Keratinocyte (primary cell): ENCODE measurements around the gene AK1. TPM values are rescaled to one million over a fixed set of nuclear protein-coding genes. Genes with fewer than 3 reads are reported as not detected.

ENCODE experiments used
- DNase-seq: peaks from one replicate; pipeline ENCODE4 v3.0.0-alpha.2; 2011; ENCODE audit warnings: low read depth, missing footprints, low spot score
- FAIRE-seq: peaks from 2 replicates; lab custom pipeline; 2011; peaks lifted over from hg19 to GRCh38; lab: Jason Lieb, UNC
- H2AFZ ChIP-seq: 2 replicates; pipeline ENCODE4 v1.6.0; 2012; ENCODE audit warnings: low read length, control low read depth, inconsistent platforms; ENCODE audit not compliant: control insufficient read depth
- H3K27ac ChIP-seq: 2 replicates; pipeline ENCODE4 v1.5.1; 2011; ENCODE audit warnings: low read length; ENCODE audit not compliant: control insufficient read depth, insufficient read depth
- H3K27me3 ChIP-seq: 3 replicates; pipeline ENCODE4 v1.6.0; 2011; ENCODE audit warnings: low read length; ENCODE audit not compliant: control insufficient read depth, insufficient read depth; ENCODE audit errors: extremely low read depth
- H3K36me3 ChIP-seq, 2 experiments: 2 replicates in 1 of 2; 3 replicates in 1 of 2; pipeline ENCODE4 v1.5.1; 2011; ENCODE audit warnings: low read length in 2 of 2, mild to moderate bottlenecking in 1 of 2; ENCODE audit not compliant: control insufficient read depth in 2 of 2, insufficient read depth in 2 of 2; ENCODE audit errors: extremely low read depth in 1 of 2
- H3K4me1 ChIP-seq: 3 replicates; pipeline ENCODE4 v1.5.1; 2011; ENCODE audit warnings: low read length; ENCODE audit not compliant: control insufficient read depth, insufficient read depth; ENCODE audit errors: extremely low read depth
- H3K4me2 ChIP-seq: 3 replicates; pipeline ENCODE4 v1.6.0; 2011; ENCODE audit warnings: low read depth, low read length; ENCODE audit not compliant: control insufficient read depth, insufficient read depth; ENCODE audit errors: extremely low read depth
- H3K4me3 ChIP-seq, 3 experiments: fragments of 200-600 bp in 1 of 3; sonication (generic) in 1 of 3; 2 replicates in 2 of 3; 3 replicates in 1 of 3; pipeline ENCODE4 v1.5.1; 2011 to 2016; ENCODE audit warnings: low read length in 3 of 3, mild to moderate bottlenecking in 3 of 3, control low read depth in 2 of 3, inconsistent platforms in 1 of 3, low read depth in 1 of 3, mixed read lengths in 1 of 3, mixed run types in 1 of 3, moderate library complexity in 1 of 3; ENCODE audit not compliant: control insufficient read depth in 2 of 3, insufficient read depth in 2 of 3; ENCODE audit errors: extremely low read depth in 1 of 3
- H3K79me2 ChIP-seq: 2 replicates; pipeline ENCODE4 v1.6.0; 2012; ENCODE audit warnings: low read length; ENCODE audit not compliant: control insufficient read depth, insufficient read depth
- H3K9ac ChIP-seq: 3 replicates; pipeline ENCODE4 v1.6.0; 2011; ENCODE audit warnings: low read length; ENCODE audit not compliant: control insufficient read depth, insufficient read depth; ENCODE audit errors: extremely low read depth
- H3K9me1 ChIP-seq: 3 replicates; pipeline ENCODE4 v1.6.0; 2011; ENCODE audit warnings: low read length; ENCODE audit not compliant: control insufficient read depth, insufficient read depth; ENCODE audit errors: extremely low read depth
- H3K9me3 ChIP-seq: 2 replicates; pipeline ENCODE4 v1.5.1; 2012; ENCODE audit warnings: low read depth, low read length; ENCODE audit not compliant: control insufficient read depth
- H4K20me1 ChIP-seq: 3 replicates; pipeline ENCODE4 v1.6.0; 2011; ENCODE audit warnings: low read length; ENCODE audit not compliant: control insufficient read depth, insufficient read depth; ENCODE audit errors: extremely low read depth
- EZH2 ChIP-seq: IDR thresholded peaks from one replicate; pipeline ENCODE4 v1.6.1; 2012; ENCODE audit warnings: inconsistent platforms, mild to moderate bottlenecking, low read length, moderate library complexity
- dilution Hi-C: fragments of 300-500 bp; cut with MboI; formaldehyde crosslinking; loops from one replicate; pipeline ENCODE4 v1.7.0; 2020; ENCODE audit warnings: low sequenced_read_pairs; ENCODE audit not compliant: extremely low pct_ligation_motif_present
- polyA plus RNA-seq, 5 experiments: library from polyadenylated mRNA; depleted of rRNA in 3 of 5; stranded (reverse) in 3 of 5; stranded (forward) in 1 of 5; unstranded in 1 of 5; fragments of >200 nt; gene quantifications; 1 replicate in 1 of 5; 2 replicates in 3 of 5; 3 replicates in 1 of 5; pipeline versions ENCODE4 v1.2.1 to v1.2.3, GENCODE V29; 2011 to 2012; ENCODE audit warnings: missing spikeins in 2 of 5, low read depth in 1 of 5, low replicate concordance in 1 of 5
- TF ChIP-seq, protein P1 (sequence below), 3 experiments: IDR thresholded peaks in 1 of 3; conservative IDR thresholded peaks in 1 of 3; optimal IDR thresholded peaks in 1 of 3; 2 replicates in 2 of 3; 3 replicates in 1 of 3; pipeline versions ENCODE3 to v1.5.1; 2011; ENCODE audit warnings: low read length in 3 of 3, mild to moderate bottlenecking in 3 of 3, moderate library complexity in 2 of 3, control low read depth in 1 of 3, inconsistent platforms in 1 of 3; ENCODE audit not compliant: insufficient read depth in 2 of 3; ENCODE audit errors: extremely low read depth in 1 of 3

AK1 gene
- polyA plus RNA-seq, 1 donor (not counting 4 experiments of a cell fraction or from before 2014, with no cell fraction given): 40.2 TPM

DNA sequence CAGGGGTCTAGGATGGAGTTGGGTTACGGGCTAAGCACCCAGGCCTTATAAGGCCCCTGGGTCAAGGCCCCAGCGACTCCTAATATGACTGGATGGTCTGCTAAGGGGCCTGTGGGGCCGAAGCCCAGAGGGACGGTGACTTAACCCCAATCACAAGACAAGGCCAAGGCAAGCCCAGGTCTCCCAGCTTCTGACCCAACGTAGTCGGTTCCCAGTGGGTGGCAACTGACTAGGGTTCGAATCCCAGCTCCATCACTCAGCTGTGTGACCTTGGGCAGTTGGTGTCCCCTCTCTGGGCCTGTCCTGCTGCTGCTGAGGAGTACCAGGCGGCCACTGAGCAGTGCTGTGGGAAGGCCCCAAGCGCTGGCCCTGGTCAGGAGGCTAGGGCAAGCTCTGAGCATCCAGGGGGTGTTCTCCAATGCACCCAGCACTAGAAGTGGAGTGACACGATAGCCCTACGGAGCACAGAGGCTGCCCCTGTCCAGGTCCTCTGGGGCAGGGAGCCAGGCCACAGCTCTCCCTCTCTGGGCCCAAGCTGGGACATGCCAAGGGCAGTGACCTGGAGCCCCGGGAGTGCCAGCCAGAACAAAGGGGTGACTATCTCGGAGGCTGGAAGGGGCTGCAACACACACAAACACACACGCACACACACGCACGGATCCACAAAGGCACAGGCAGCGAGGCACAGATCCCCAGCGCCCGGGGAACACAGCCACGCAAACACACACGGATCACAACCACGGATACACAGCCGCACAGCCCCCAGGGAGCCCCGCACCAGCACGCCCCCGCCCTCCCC is 512 bp downstream of the AK1 start:
- H3K9ac ChIP-seq: peak overlapping the region; percentile 65
- H3K27ac ChIP-seq: peak overlapping the region; percentile 31
- no peaks in the 10 kb centered on the region for H3K27me3 ChIP-seq
- dilution Hi-C loops: no loop called here
- H3K4me1 ChIP-seq: peaks cover 24% of the 10 kb centered on the region
- no peaks in the 10 kb centered on the region for H3K9me3 ChIP-seq
- peaks cover 0 to 5% of the 10 kb centered on the region in 2 experiments for H3K36me3 ChIP-seq
- DNase-seq (no peak), FAIRE-seq (no peak)
- H3K4me3 ChIP-seq: peak overlapping the region; percentile 46 to 67 (median 67)
- peak overlapping the region; percentile 91 for H3K4me2 ChIP-seq
- no peak for TF ChIP-seq EZH2
- TF ChIP-seq, protein P1, sequence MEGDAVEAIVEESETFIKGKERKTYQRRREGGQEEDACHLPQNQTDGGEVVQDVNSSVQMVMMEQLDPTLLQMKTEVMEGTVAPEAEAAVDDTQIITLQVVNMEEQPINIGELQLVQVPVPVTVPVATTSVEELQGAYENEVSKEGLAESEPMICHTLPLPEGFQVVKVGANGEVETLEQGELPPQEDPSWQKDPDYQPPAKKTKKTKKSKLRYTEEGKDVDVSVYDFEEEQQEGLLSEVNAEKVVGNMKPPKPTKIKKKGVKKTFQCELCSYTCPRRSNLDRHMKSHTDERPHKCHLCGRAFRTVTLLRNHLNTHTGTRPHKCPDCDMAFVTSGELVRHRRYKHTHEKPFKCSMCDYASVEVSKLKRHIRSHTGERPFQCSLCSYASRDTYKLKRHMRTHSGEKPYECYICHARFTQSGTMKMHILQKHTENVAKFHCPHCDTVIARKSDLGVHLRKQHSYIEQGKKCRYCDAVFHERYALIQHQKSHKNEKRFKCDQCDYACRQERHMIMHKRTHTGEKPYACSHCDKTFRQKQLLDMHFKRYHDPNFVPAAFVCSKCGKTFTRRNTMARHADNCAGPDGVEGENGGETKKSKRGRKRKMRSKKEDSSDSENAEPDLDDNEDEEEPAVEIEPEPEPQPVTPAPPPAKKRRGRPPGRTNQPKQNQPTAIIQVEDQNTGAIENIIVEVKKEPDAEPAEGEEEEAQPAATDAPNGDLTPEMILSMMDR (optimal IDR thresholded peaks at IDR 0.05 in 1 of 3, IDR thresholded peaks at IDR 0.05 in 1 of 3, conservative IDR thresholded peaks at IDR 0.05 in 1 of 3; ENCODE audit: extremely low read depth in 1 of 3, insufficient read depth in 2 of 3, low read length in 3 of 3): no peak
- no peaks in the 10 kb centered on the region for H4K20me1 ChIP-seq
- peaks cover 2% of the 10 kb centered on the region for H3K79me2 ChIP-seq
- no peaks in the 10 kb centered on the region for H3K9me1 ChIP-seq
- peak overlapping the region; percentile 86 for H2AFZ ChIP-seq

DNA sequence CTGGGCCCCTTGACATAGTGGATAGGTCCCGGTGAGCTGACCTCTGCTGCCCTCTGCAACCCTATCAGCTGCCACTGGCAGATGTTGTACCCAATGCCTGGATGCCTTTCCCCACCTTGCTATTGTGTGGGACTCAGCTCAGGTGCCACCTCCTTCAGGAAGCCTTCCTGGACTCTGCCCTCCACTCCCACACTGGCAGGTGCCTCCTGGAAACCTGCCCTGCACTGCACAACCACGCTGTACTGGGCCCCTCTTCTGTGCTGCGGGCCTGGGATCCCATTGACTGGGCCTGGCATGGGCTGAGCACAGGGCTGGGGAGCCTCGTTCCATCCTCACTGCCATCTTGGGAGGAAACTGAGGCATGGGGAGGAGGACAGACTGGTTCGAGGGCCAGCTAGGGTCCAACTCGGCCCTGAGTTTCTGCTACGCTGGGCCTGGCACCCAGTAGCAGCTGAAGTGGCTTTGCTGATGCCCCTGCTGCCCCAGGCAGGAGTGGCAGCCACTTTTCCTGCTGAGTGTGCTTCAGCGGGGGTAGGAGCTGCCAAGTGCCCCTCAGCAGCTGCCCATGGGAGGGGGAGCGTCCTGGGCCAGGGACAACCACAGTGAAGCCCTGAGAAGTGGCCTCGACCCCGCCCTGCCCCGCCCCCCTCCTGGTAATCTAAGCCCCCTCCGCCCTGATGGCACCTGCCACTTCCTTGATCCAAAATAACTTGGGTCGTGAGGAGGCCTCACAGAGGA is 1.3 kb downstream of the AK1 start:
- Histone ChIP-seq H3K27ac (no peak overlapping the region), H2AFZ (no peak overlapping the region), H3K4me2 (no peak overlapping the region), H3K4me3 (no peak overlapping the region), H3K9ac (no peak overlapping the region), H3K9me1 (no peaks in the 10 kb centered on the region), H3K4me1 (peaks cover 24% of the 10 kb centered on the region), H3K79me2 (peaks cover 2% of the 10 kb centered on the region), H3K9me3 (no peaks in the 10 kb centered on the region), H4K20me1 (no peaks in the 10 kb centered on the region), H3K36me3 (peaks cover 0 to 5% of the 10 kb centered on the region in 2 experiments), H3K27me3 (no peaks in the 10 kb centered on the region)
- TF ChIP-seq, protein P1 (optimal IDR thresholded peaks at IDR 0.05 in 1 of 3, IDR thresholded peaks at IDR 0.05 in 1 of 3, conservative IDR thresholded peaks at IDR 0.05 in 1 of 3; ENCODE audit: extremely low read depth in 1 of 3, insufficient read depth in 2 of 3, low read length in 3 of 3): no peak
- dilution Hi-C loops: no loop called here
- no peak for FAIRE-seq
- DNase-seq: no peak
